Thyroid gland (tissue), 4 donors: Measurements from ENCODE around the gene CLMP.

Experiments
- CTCF ChIP-seq, 6 experiments: fragments of 200-600 bp in 3 of 6; fragments of 450-650 bp in 3 of 6; sonication (generic) in 3 of 6; IDR thresholded peaks; one replicate each; pipeline ENCODE4 v1.5.1; 2016 to 2019; ENCODE audit warnings: antibody characterized with exemption in 6 of 6, mild to moderate bottlenecking in 2 of 6, inconsistent platforms in 1 of 6, moderate library complexity in 1 of 6
- POLR2A ChIP-seq, 2 donors: fragments of 450-650 bp; IDR thresholded peaks; one replicate each; pipeline ENCODE4 v1.6.1; 2017; ENCODE audit warnings: antibody characterized with exemption in 2 of 2, mild to moderate bottlenecking in 2 of 2, moderate library complexity in 1 of 2

- no peak for TF ChIP-seq CTCF (IDR thresholded peaks at IDR 0.05)
- TF ChIP-seq POLR2A (IDR thresholded peaks at IDR 0.05): no peak
Measured at GRCh38 chr11:123080015-123080414, 115.0 kb downstream of the CLMP start.
